Measurements from ENCODE around the gene C1orf174. TPM values are rescaled to one million over a fixed set of nuclear protein-coding genes. Genes with fewer than 3 reads are reported as not detected.

Gene C1orf174
- total and polyA plus RNA-seq, 2 of the 13 experiments (the other 11 are each of a cell fraction or from before 2014, with no cell fraction given): 21.6 to 31.4 TPM

- TF ChIP-seq ZNF292 (CRISPR knock-in tag; IDR thresholded peaks at IDR 0.05; ENCODE audit: borderline replicate concordance, low read depth): no peak
- peak; percentile 38; the same call in 1 of the 2 replicates for TF ChIP-seq RAD51 (IDR thresholded peaks at IDR 0.05; ENCODE audit: borderline replicate concordance)
- no peak for TF ChIP-seq FOXK2 (IDR thresholded peaks at IDR 0.05)
- no peak for TF ChIP-seq IRF9 (CRISPR knock-in tag; IDR thresholded peaks at IDR 0.05; ENCODE audit: borderline replicate concordance)
- no peak; the same call in 1 of the 2 replicates for TF ChIP-seq ZBTB33 (CRISPR knock-in tag; IDR thresholded peaks at IDR 0.05)
- TF ChIP-seq ZNF570 (CRISPR knock-in tag; IDR thresholded peaks at IDR 0.05; ENCODE audit: borderline replicate concordance): no peak
- 0 out of 2 replicates have a peak, but pooled peaks have one; percentile 12 for TF ChIP-seq CTCF (CRISPR knock-in tag; IDR thresholded peaks at IDR 0.05)
- peak; percentile 47; the same call in 1 of the 2 replicates for TF ChIP-seq TOPORS (CRISPR knock-in tag; IDR thresholded peaks at IDR 0.05)
- TF ChIP-seq TMF1 (CRISPR knock-in tag; IDR thresholded peaks at IDR 0.05; ENCODE audit: low read depth): 0 out of 2 replicates have a peak, but pooled peaks have one; percentile 62
- no peak for TF ChIP-seq NONO (IDR thresholded peaks at IDR 0.05)
- no peak; the same call in 1 of the 2 replicates for TF ChIP-seq NONO (CRISPR knock-in tag; conservative IDR thresholded peaks at IDR 0.05)
- no peak for TF ChIP-seq KLF11 (CRISPR knock-in tag; IDR thresholded peaks at IDR 0.05)
- TF ChIP-seq ZSCAN22 (CRISPR knock-in tag; IDR thresholded peaks at IDR 0.05): no peak
- TF ChIP-seq ZNF205 (CRISPR knock-in tag; IDR thresholded peaks at IDR 0.05): no peak
- TF ChIP-seq ZNF710 (CRISPR knock-in tag; IDR thresholded peaks at IDR 0.05; ENCODE audit: borderline replicate concordance): no peak
- 0 out of 2 replicates have a peak, but pooled peaks have one; percentile 25 for TF ChIP-seq ZNF784 (CRISPR knock-in tag; IDR thresholded peaks at IDR 0.05; ENCODE audit: borderline replicate concordance)
- peak in 1 of 2 experiments; percentile 85; a peak in 2 of 4 replicates for TF ChIP-seq POLR2A (IDR thresholded peaks at IDR 0.05; ENCODE audit: insufficient read depth in 1 of 2, low read depth in 2 of 2, low read length in 2 of 2)
- TF ChIP-seq CENPX (CRISPR knock-in tag; IDR thresholded peaks at IDR 0.05): no peak
- peak; percentile 95 for TF ChIP-seq GMEB1 (CRISPR knock-in tag; IDR thresholded peaks at IDR 0.05; ENCODE audit: borderline replicate concordance)
- TF ChIP-seq ZNF598 (CRISPR knock-in tag; IDR thresholded peaks at IDR 0.05; ENCODE audit: borderline replicate concordance): no peak
Observed at GRCh38 chr1:3900150-3900968, at the start of gene C1orf174 (continued).
